Stimulated activated naive B cell treated with anti-CD40 and anti-IgM and Interleukin-4, amounts not matched to agents 10 μg/mL and 1 μg/mL and 100 μg/mL, for 72 hours (primary cell): ENCODE results near the gene TRIM22.
"Not testable (repeated sequence)": the region's sequence is repeated elsewhere in the genome, so short reads cannot be mapped to it uniquely, and the experiment has no call there.

Source experiments
- ATAC-seq, 2 donors: fragments of 150-1000 bp; cut with Tn5 transposase; replicated peaks; 2 replicates each; pipeline ENCODE4 v1.10.0; 2021; ENCODE audit warnings: moderate library complexity in 1 of 2
- DNase-seq: peaks from one replicate; pipeline ENCODE4 v3.0.0; 2021
- H3K27ac Mint-ChIP-seq: one replicate; pipeline ENCODE4 v1.8.0; 2022; ENCODE audit warnings: mild to moderate bottlenecking, mixed read lengths
- H3K27me3 Mint-ChIP-seq, 2 donors: one replicate each; pipeline ENCODE4 v1.8.0; 2022; ENCODE audit warnings: mixed read lengths in 2 of 2
- H3K36me3 Mint-ChIP-seq, 2 donors: one replicate each; pipeline ENCODE4 v1.8.0; 2022; ENCODE audit warnings: mixed read lengths in 2 of 2, mild to moderate bottlenecking in 1 of 2
- H3K4me1 Mint-ChIP-seq, 2 donors: one replicate each; pipeline ENCODE4 v1.8.0; 2022; ENCODE audit warnings: mixed read lengths in 2 of 2, mild to moderate bottlenecking in 1 of 2
- H3K4me3 Mint-ChIP-seq, 2 donors: one replicate each; pipeline ENCODE4 v1.8.0; 2022; ENCODE audit warnings: mild to moderate bottlenecking in 2 of 2, mixed read lengths in 2 of 2, moderate library complexity in 1 of 2
- H3K9me3 Mint-ChIP-seq, 2 donors: one replicate each; pipeline ENCODE4 v1.8.0; 2022; ENCODE audit warnings: mixed read lengths in 2 of 2, mild to moderate bottlenecking in 1 of 2

TRIM22 gene

GRCh38 chr11:5701055-5701577 is 11.5 kb downstream of the TRIM22 start:
- peaks cover 11 to 50% of the 10 kb centered on the region in 2 donors for H3K4me1 Mint-ChIP-seq

DNA sequence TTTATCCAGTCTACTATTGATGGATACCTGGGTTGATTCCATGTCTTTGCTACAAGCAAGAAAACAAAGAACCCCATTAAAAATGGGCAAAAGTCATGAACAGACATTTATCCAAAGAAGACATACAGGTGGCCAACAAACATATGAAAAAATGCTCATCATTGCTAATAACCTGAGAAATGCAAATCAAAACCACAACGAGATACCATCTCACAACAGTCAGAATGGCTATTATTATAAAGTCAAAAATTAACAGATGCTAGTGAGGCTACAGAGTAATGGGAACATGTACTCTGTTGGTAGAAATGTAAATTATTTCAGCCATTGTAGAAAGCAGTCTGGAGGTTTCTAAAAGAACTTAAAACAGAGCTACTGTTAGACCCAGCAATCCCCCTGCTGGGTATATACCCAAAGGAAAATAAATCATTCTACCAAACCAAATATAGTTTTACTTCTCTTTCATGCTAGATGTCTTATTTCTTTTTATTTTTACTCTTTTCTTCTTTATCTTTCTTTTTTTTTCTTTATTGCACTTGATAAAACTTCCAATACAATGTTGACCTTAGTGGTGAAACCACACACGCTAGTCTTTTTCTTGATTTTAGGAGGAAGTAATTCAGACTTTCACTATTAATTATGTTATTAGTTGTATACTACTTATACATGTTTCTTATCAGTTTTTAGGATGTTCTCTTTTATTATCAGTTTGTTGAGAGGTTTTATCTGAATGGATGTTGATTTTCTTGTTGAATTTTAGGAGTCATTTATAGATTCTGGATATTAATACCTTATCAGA is 14.3 kb downstream of the TRIM22 start:
- H3K4me1 Mint-ChIP-seq = peaks cover 6 to 37% of the 10 kb centered on the region in 2 donors
- peak overlapping the region; percentile 29 to 72 for H3K4me3 Mint-ChIP-seq
- DNase-seq = no peak
- H3K27me3 Mint-ChIP-seq = no peaks in the 10 kb centered on the region
- H3K27ac Mint-ChIP-seq = peak overlapping the region; percentile 6
- H3K36me3 Mint-ChIP-seq = peaks cover 9 to 12% of the 10 kb centered on the region in 2 donors
- no peaks in the 10 kb centered on the region for H3K9me3 Mint-ChIP-seq
- ATAC-seq = peak; percentile 68 to 79

More at GRCh38 chr11:5701055-5701577, 11.5 kb downstream of the TRIM22 start:
- peak overlapping the region; percentile 78 to 84 for H3K4me3 Mint-ChIP-seq
- no peaks in the 10 kb centered on the region for H3K27me3 Mint-ChIP-seq
- H3K9me3 Mint-ChIP-seq = no peaks in the 10 kb centered on the region
- H3K27ac Mint-ChIP-seq = no peak overlapping the region
- ATAC-seq = no peak
- peaks cover 3 to 12% of the 10 kb centered on the region in 2 donors for H3K36me3 Mint-ChIP-seq
- no peak for DNase-seq

GRCh38 chr11:5705688-5706087 is 16.1 kb downstream of the TRIM22 start:
- Mint-ChIP-seq H3K4me1 (peaks cover 4 to 29% of the 10 kb centered on the region in 2 donors), H3K9me3 (no peaks in the 10 kb centered on the region), H3K4me3 (no peak overlapping the region), H3K27ac (no peak overlapping the region), H3K36me3 (peaks cover 12 to 17% of the 10 kb centered on the region in 2 donors), H3K27me3 (no peaks in the 10 kb centered on the region)
- ATAC-seq (no peak), DNase-seq (no peak)

DNA sequence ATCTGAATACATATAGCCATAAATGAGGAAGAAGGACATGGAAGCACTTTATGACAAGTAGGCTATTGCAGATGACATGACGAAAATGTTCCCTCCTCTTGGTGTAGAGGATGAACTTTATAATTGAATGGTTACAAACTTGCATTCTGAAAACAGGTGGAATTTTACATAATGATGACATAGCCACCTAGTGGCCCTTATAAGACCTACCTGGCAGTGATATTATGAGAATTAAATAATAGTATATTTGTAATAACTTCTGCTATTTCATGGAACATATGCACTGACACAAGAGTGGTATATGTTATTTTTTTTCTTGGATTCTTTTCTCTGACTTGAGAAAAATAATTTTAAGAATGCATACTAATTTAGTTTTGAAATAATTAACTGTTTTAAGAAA is 22.9 kb downstream of the TRIM22 start:
- Mint-ChIP-seq H3K27ac (no peak overlapping the region), H3K27me3 (no peaks in the 10 kb centered on the region), H3K4me1 (peaks cover 2 to 11% of the 10 kb centered on the region in 2 donors), H3K4me3 (no peak overlapping the region), H3K36me3 (peaks cover 8 to 12% of the 10 kb centered on the region in 2 donors), H3K9me3 (no peaks in the 10 kb centered on the region)
- ATAC-seq (peak; percentile 38 to 48), DNase-seq (no peak)

DNA sequence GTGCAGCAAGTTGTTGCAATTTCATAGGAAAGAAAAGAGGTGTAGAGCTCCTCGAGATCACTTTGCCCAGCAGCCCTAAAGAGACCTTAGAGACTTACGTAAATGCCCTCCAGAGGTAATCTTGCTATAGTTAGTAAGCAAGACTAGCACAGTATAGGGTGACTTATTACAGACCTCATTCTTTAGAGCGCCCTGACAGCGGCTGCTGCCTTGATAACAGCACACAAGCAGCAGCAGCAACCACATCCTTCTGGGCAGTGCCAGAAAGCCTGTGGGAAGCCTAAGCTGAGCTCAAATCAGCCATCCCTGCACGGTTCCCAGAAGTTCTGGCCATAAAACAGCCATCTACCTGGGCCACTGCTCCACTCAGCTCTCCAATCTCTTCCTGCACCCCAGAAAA is 24.1 kb downstream of the TRIM22 start:
- Mint-ChIP-seq H3K27ac (no peak overlapping the region), H3K27me3 (no peaks in the 10 kb centered on the region), H3K4me1 (peaks cover 0 to 5% of the 10 kb centered on the region in 2 donors), H3K4me3 (no peak overlapping the region), H3K36me3 (peaks cover 3 to 7% of the 10 kb centered on the region in 2 donors), H3K9me3 (no peaks in the 10 kb centered on the region)
- no peak for DNase-seq
- ATAC-seq = no peak

DNA sequence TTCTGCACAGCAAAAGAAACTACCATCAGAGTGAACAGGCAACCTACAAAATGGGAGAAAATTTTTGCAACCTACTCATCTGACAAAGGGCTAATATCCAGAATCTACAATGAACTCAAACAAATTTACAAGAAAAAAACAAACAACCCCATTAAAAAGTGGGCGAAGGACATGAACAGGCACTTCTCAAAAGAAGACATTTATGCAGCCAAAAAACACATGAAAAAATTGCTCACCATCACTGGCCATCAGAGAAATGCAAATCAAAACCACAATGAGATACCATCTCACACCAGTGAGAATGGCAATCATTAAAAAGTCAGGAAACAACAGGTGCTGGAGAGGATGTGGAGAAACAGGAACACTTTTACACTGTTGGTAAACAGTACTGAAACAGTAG is 26.9 kb downstream of the TRIM22 start:
- not testable (repeated sequence) for H3K4me3 Mint-ChIP-seq, H3K27me3 Mint-ChIP-seq, DNase-seq, H3K4me1 Mint-ChIP-seq, H3K9me3 Mint-ChIP-seq, ATAC-seq, H3K27ac Mint-ChIP-seq
- H3K36me3 Mint-ChIP-seq = peaks cover 9 to 14% of the 10 kb centered on the region in 2 donors

DNA sequence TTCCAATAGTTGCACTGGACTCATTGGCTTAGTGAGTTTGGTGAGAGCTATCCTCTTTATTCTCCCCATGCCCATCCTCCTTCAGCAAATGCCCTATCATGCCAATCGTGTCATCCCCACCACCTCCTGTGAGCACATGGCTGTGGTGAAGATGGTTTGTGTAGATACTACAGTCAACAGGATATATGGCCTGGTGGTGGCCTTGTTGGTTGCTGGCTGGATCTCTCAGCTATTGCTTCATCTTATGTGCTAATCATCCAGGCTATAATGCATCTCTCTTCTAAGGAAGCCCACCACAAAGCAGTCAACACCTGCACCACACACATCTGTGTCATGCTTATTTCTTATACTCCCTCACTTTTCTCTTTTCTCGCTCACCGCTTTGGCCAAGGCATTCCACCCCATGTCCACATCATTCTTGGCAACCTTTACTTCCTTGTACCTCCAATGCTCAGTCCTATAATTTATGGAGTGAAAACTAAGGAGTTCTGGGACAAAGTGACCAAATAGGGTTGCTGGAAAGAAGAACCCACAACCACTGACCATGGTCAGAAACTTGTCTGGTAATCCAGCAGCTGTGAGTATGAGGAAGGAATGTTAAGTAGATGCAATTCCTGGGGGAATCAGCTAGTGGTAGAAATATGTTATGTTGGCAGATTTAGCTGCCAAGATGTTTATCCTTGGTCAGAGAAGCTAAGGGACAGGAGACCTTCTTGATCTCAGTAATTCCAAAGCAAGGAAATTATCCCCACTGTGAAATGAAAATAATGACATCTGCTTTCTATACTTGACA is 30.3 kb downstream of the TRIM22 start:
- no peak for DNase-seq
- no peak overlapping the region for H3K4me3 Mint-ChIP-seq
- ATAC-seq = no peak
- no peak overlapping the region for H3K27ac Mint-ChIP-seq
- H3K9me3 Mint-ChIP-seq = no peaks in the 10 kb centered on the region
- H3K36me3 Mint-ChIP-seq = peaks cover 9 to 14% of the 10 kb centered on the region in 2 donors
- H3K27me3 Mint-ChIP-seq = no peaks in the 10 kb centered on the region
- no peaks in the 10 kb centered on the region for H3K4me1 Mint-ChIP-seq

DNA sequence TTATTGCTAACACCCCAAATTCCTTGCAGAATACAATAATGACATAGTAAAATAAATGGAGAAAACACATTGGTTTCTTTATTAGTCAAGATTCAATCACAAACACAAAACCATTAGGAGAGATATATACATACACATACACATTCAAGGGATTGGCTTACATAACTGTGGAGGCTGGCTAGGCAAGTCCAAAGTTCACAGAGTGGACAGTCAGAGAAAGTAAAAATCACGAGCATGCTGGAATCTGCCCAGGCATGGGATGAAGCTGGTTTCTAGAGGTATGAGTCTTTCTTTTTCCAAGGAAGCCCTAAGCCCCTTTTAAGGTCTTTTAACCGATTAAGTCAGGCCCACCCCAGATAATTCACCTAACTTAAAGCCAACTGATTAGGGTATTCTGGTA is 33.0 kb downstream of the TRIM22 start:
- H3K27me3 Mint-ChIP-seq = no peaks in the 10 kb centered on the region
- no peaks in the 10 kb centered on the region for H3K4me1 Mint-ChIP-seq
- ATAC-seq (no peak), DNase-seq (no peak)
- peaks cover 9 to 18% of the 10 kb centered on the region in 2 donors for H3K36me3 Mint-ChIP-seq
- H3K27ac Mint-ChIP-seq = no peak overlapping the region
- H3K9me3 Mint-ChIP-seq = no peaks in the 10 kb centered on the region
- no peak overlapping the region for H3K4me3 Mint-ChIP-seq

DNA sequence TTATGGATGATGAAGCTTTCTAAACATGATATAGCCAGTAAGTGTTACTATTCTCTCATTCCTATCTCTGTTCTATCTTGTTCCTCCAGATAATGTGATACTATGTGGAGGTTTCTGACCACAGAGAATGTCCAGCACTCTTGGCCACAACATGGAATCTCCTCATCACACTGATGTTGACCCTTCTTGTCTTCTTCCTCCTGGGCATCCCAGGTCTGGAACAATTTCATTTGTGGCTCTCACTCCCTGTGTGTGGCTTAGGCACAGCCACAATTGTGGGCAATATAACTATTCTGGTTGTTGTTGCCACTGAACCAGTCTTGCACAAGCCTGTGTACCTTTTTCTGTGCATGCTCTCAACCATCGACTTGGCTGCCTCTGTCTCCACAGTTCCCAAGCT is 36.8 kb downstream of the TRIM22 start:
- Mint-ChIP-seq H3K4me3 (no peak overlapping the region), H3K4me1 (no peaks in the 10 kb centered on the region), H3K27ac (no peak overlapping the region), H3K9me3 (no peaks in the 10 kb centered on the region), H3K36me3 (peaks cover 2 to 11% of the 10 kb centered on the region in 2 donors), H3K27me3 (no peaks in the 10 kb centered on the region)
- DNase-seq (no peak), ATAC-seq (no peak)

DNA sequence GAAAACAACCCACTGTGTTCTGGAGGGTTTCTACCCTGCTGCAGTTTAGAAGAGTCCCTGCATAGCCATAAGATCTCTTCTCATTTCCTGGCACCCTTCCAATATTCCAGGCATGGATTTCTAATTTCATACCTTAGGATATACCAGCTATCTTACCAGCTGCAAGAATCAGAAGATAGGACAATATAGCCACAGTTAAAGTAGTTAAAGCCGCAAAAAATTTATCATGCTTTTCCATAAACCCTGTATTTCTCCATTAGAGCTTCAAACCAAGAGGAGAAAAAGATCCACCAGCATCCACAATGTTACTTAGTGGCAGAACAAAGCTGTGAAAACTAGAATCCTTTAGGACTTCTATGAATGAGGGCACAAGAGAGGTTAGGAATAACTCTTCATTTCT is 38.1 kb downstream of the TRIM22 start:
- H3K4me1 Mint-ChIP-seq = no peaks in the 10 kb centered on the region

DNA sequence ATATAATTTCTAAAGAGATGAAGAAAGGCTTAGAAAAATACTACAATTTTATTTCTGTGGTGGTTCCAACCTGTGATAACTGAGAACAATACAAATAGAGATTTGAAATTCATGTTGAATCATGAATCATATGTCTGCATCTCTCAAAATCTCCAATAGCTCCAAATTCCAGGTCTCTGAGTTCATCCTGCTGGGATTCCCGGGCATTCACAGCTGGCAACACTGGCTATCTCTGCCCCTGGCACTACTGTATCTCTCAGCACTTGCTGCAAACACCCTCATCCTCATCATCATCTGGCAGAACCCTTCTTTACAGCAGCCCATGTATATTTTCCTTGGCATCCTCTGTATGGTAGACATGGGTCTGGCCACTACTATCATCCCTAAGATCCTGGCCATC is 46.8 kb downstream of the TRIM22 start, which contains the start of gene OR56B1:
Gene OR56B1, plus strand, starts transcription at position 53 of the 400 bp plus-strand sequence. Its CDS starts 69 bp downstream, at position 122.
- Mint-ChIP-seq H3K36me3 (peaks cover 11 to 18% of the 10 kb centered on the region in 2 donors), H3K4me3 (no peak within 1 kb of the TSS), H3K4me1 (no peaks in the 10 kb centered on the region), H3K27me3 (peaks cover 0 to 8% of the 10 kb centered on the region in 2 donors), H3K9me3 (peaks cover 3 to 16% of the 10 kb centered on the region in 2 donors), H3K27ac (no peak within 1 kb of the TSS)
- ATAC-seq = no peak
- DNase-seq = no peak

More for the DNA sequence above, 38.1 kb downstream of the TRIM22 start:
- Mint-ChIP-seq H3K27me3 (no peaks in the 10 kb centered on the region), H3K36me3 (peaks cover 2 to 11% of the 10 kb centered on the region in 2 donors), H3K27ac (no peak overlapping the region), H3K4me3 (no peak overlapping the region), H3K9me3 (no peaks in the 10 kb centered on the region)
- ATAC-seq = no peak
- no peak for DNase-seq

GRCh38 chr11:5737091-5737490 is 47.5 kb downstream of the TRIM22 start:
- Mint-ChIP-seq H3K27ac (no peak overlapping the region), H3K9me3 (peaks cover 5 to 23% of the 10 kb centered on the region in 2 donors), H3K4me1 (no peaks in the 10 kb centered on the region), H3K4me3 (no peak overlapping the region), H3K27me3 (peaks cover 0 to 8% of the 10 kb centered on the region in 2 donors), H3K36me3 (peaks cover 16 to 25% of the 10 kb centered on the region in 2 donors)
- DNase-seq = no peak
- ATAC-seq = no peak

GRCh38 chr11:5737670-5738392 is 48.2 kb downstream of the TRIM22 start:
- no peak overlapping the region for H3K27ac Mint-ChIP-seq
- peaks cover 5 to 26% of the 10 kb centered on the region in 2 donors for H3K9me3 Mint-ChIP-seq
- peaks cover 0 to 8% of the 10 kb centered on the region in 2 donors for H3K27me3 Mint-ChIP-seq
- no peak for DNase-seq
- H3K4me3 Mint-ChIP-seq = no peak overlapping the region
- H3K36me3 Mint-ChIP-seq = peaks cover 16 to 25% of the 10 kb centered on the region in 2 donors
- no peaks in the 10 kb centered on the region for H3K4me1 Mint-ChIP-seq
- ATAC-seq = no peak

DNA sequence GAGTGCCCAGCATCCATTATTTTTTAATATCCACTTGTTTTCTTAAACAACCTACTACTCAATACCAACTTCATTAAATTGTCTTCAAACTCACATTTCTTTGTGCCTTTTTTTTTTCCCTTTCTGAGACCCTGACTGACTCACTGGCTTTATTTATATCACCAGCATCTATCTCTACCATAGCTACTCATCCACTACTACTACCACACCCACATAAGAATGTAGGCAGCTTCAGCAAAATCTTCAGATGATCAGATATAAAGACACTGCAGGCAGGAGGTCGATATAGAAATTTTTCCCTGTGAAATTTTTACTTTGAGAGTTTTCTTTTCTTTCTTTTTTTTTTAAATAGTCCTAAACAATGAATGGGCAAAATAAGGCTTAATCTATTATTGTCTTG is 48.8 kb downstream of the TRIM22 start:
- Mint-ChIP-seq H3K4me1 (no peaks in the 10 kb centered on the region), H3K36me3 (peaks cover 16 to 25% of the 10 kb centered on the region in 2 donors)

More for the DNA sequence above, 48.8 kb downstream of the TRIM22 start:
- Mint-ChIP-seq H3K4me3 (no peak overlapping the region), H3K27ac (no peak overlapping the region), H3K9me3 (peaks cover 5 to 26% of the 10 kb centered on the region in 2 donors), H3K27me3 (peaks cover 0 to 8% of the 10 kb centered on the region in 2 donors)
- DNase-seq (no peak), ATAC-seq (no peak)
